Measurements from ENCODE around the gene LSM12.
"Not testable (repeated sequence)": the region's sequence is repeated elsewhere in the genome, so short reads cannot be mapped to it uniquely, and the experiment has no call there.

Gene LSM12

GRCh38 chr17:44066204-44066930, at the start of gene LSM12:
TSS of gene LSM12 (minus strand) at chr17:44066671. CDS start at chr17:44066587, 84 bp downstream.
- peak; percentile 82 for DNase-seq

DNA sequence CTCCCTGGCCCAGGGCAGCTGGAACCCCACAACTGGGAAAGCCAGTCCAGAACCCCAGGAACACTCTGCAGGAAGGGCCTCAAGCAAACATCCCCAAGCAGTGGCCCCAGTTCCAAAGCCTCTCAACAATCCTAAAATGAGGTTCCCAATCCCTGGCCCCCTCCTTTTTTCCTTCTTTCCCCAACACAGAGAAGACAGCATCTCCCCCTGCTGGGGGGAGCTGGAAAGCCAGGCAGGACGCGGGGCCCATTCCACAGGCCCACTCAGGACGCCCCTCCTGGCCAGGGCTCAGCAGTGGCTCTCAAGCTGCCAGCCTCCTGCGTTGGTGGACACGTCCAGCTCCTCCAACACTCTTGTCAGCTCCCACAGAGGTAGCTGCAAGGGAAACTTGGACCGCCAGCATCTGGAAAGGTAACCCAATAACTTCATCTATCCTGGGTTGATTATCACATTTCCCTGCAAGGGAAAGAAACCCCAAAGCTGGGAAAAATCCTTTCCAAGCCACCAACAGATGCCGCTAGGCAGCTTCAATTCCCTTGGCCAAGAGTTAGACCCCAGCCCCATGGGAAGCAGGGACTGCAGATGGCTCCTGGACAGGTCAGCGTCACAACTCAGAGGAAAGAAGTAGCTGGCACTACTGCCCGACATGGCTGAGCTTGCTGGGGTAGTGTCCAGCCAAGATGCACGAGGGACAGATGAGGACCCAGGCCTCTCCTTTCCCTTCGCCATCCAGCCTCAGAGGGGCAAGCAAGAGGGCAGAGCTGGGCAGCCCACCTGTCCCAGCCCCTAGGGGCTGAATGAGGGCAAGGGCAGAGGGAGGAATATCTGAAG, 49.3 kb upstream of the LSM12 start:
- DNase-seq: no peak

DNA sequence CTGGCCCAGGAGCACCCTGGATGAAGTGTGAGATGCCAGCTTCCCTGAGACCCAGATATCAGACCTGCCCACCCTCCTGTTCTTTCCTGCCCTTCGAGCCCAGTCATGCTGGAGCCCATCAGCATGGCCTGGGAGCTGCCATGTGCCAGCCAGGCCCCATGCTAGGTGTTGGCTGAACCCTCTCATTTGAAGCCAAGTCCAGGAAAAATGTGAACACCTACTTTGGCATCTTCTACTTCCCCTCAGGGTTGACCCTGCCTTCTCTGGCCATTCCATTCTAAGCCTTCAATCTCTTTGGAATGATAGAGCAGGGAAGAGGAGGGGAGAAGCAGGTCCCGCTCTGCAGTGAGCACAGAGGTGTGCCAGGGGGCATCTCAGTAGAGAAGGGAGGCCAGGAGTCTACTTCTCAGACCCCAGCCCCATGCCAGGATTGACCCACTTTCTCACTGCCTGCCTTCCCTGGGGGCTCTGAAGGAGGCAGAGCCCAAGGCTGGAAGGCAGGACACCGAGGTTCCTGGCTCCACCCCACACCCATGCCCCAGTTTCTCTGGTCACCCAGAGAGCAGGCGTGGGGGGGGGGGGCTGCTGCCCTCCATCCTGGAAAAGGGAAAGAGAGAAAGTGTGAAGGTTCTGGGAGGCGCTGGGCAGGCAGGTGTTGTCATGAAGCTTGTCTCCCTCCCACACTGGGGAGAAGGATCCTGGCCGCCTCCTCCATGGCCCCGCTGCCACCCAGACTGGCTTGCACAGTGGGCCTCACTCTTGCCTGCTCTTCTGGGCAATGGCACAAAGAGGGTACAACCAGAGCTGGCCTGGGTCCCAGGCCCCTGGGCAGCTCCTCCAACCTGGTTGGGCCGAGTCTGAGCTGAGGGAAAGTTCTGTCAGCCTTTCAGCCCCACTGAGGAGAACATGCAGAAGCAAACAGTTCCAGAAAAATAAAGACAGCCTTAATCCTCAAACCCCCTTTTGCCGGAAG, 47.7 kb upstream of the LSM12 start:
- DNase-seq: no peak

GRCh38 chr17:44113382-44113781, 46.9 kb upstream of the LSM12 start:
- no peak for DNase-seq

GRCh38 chr17:44112284-44113280, 46.1 kb upstream of the LSM12 start:
- DNase-seq: no peak

- no peak for DNase-seq
Observed at GRCh38 chr17:44111777-44112176, 45.3 kb upstream of the LSM12 start.

GRCh38 chr17:44110823-44111633, 44.6 kb upstream of the LSM12 start:
- DNase-seq: peak; percentile 32

DNA sequence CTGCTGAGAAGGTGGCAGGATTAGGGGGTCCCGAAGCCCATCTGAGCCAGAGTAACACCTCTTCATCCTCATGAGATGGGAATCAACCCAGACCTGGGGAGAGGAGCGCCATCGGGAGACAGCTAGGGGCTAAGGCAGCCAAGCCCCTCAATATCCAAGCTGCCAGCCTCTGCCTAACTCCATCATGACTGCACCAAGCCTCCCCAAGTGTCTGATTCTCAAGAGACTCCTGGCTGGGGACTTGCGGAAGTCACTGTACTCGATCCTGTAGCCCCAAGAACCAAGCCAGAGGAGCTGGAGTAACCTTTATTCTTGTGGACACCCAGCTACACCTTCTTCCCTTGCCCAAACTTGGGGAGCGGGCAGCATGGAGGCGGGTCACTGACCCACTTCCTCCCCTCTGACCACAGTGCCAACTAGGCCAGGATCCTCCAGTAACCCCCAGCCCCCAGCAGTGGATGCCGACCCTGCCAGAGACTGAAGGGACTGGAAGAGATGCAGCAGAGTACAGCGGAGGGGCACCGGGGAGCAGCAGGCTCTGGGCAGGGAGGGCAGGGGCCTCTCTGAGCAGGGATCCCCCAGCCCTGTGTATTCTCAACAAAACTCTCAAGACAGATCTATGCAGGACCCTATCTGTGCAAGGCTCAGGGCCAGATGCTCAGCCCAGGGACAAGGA, 43.7 kb upstream of the LSM12 start:
- DNase-seq: no peak

- DNase-seq: no peak
Observed at GRCh38 chr17:44109312-44109630, 42.8 kb upstream of the LSM12 start.

DNA sequence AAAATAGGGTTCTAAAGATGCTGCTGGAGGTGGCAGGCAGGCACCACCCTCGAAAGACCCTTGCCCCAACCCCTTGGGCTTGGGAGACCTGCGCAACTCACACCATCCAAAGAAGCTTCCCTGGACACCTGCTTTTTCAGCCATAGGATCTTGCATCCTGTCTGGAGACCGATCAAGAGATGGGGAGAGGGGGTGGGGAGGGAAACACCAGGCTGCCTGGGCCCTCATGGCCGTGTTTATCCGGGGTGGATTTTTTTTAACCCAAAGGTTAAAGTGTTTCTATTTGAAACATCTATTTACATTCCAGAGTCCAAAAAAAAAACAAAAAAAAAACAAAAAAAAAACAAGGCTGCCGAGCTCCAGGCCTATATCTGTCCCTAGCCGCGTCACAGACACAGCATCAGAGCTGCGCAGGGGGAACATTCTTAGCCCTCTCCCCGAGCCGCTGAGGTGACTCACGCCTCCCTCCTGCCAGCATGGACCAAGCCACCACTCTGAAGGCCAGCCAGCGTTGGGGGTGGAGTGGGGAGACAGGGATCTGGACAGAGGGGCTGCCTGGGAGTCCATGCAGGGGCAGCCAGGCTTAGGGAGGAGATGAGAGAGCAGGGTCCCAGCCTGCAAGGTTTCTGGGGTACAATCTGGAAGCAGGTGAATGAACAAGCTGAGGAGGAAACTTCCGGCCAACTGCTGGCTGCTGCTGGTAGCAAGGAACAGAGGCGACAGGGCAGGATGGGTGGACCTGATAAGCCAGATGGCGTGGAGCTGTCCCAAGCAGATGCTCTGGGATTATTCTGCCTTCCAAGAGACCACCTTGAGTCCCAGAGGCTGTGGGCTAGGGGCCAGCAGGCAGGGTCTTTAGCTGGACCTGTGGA, 42.2 kb upstream of the LSM12 start:
- no peak for DNase-seq

DNA sequence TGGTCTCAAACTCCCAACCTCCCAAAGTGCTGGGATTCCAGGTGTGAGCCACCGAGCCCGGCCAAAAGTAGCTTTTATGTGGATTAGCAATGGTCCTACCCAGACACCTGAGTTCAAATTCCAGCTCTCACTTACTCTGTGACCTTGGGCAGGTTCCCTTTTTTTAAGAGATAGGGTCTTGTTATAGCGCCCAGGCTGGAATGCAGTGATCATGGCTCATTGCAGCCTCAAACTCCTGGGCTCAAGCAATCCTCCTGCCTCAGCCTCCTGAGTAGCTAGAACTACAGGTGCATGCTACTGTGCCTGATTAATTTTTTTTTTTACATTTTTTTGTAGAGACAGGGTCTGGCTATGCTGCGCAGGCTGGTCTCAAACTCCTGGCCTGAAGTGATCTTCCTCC, 40.3 kb upstream of the LSM12 start:
- DNase-seq: no peak

DNA sequence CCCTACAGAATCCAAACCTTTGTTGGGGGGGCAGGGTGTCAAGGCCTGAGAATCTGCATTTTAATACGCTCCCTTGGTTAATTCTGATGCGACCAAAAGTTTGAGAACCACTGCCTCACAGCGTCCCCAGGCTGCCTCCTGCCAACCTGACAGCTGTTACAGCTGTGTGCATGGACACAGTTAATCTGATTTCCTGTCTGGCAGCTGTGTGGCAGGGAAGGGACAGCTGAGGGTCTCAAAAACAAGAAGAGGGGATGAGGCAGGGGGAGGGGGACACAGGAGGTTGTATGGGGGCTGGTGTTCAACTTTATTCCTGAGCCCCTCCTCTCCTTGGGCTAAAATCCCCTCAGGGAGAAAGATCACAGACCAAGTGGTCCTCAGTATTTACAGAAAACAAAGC, 39.5 kb upstream of the LSM12 start:
- DNase-seq: no peak

GRCh38 chr17:44105483-44105882, 39.0 kb upstream of the LSM12 start:
- DNase-seq: no peak

- no peak for DNase-seq
Observed at GRCh38 chr17:44102849-44103622, 36.6 kb upstream of the LSM12 start.

- not testable (repeated sequence) for DNase-seq
Observed at GRCh38 chr17:44101858-44102257, 35.4 kb upstream of the LSM12 start.

DNA sequence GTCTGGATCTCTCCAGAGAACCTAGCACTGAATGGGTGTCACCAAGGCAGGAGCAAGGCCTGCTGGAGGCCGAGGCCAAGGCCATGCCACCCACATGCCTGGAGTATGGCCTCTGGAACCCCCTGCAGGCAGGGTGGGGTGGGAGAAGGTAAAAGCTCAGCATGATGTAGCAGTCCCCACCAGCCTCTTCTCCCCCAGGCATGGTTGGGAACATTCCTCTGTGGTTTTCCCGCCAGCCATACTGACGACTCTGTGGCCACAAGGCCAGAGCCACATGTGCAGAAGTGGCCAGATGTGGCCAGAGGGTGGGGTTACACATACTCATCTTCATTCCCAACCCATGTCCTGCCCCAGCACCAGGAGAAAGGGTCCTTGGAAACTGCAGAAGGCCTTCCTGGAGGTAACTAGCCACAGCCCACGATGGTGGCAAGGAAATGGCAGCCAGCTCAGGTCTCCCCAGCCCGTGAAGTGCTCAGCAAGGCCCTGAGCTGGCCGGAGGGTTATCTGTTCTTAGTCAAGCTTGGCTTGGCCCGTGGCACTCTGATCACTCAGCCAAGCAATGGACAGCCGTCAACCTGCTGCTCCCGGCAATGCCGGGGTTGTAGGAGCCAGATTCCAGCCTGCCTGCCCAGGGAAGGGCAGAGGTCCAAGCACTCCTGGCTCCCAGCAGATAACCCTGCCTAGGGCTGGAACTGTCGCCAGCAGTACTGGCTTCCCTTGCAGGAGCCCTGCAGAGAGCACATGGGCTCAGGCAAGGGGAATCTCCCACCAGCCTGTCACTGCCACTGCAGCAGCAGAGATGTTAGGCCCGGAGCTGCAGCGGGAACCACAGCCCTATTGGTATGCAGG, 30.9 kb upstream of the LSM12 start:
- DNase-seq: no peak

GRCh38 chr17:44095647-44096496, 29.4 kb upstream of the LSM12 start:
- no peak for DNase-seq

All from CD4-positive, alpha-beta T cell treated with Interleukin-4 for 4 hours (primary cell).